H1 (cell line): ENCODE results near the gene TRIB2. TPM values are rescaled to one million over a fixed set of nuclear protein-coding genes. Genes with fewer than 3 reads are reported as not detected.

Source experiments
- CTCF ChIA-PET: fragments of 300-600 bp; sonication (Branson Sonifier 250); formaldehyde crosslinking; loops from one replicate; lab custom pipeline; 2021; ENCODE audit not compliant: partially characterized antibody; lab: Charles Lee
- POLR2A ChIA-PET: fragments of 300-600 bp; sonication (Branson Sonifier 250); formaldehyde crosslinking; loops from one replicate; lab custom pipeline; 2021; ENCODE audit warnings: inconsistent platforms; ENCODE audit not compliant: partially characterized antibody; lab: Charles Lee
- DNase-seq, 2 experiments: peaks; one replicate each; pipeline versions ENCODE4 v3.0.0 to v3.0.0-alpha.2; 2010 to 2022; ENCODE audit warnings: low spot score in 2 of 2, low read depth in 1 of 2, mixed read lengths in 1 of 2
- FAIRE-seq: peaks from 2 replicates; lab custom pipeline; 2011; peaks lifted over from hg19 to GRCh38; lab: Jason Lieb, UNC
- H2AFZ ChIP-seq: 2 replicates; pipeline ENCODE4 v1.8.1; 2012; ENCODE audit warnings: low read length, inconsistent platforms
- H2AK5ac ChIP-seq: 2 replicates; pipeline ENCODE4 v1.6.1; 2013; ENCODE audit warnings: low read depth, low read length
- H2BK120ac ChIP-seq: replicated peaks from 2 replicates; pipeline ENCODE3; 2013; ENCODE audit warnings: low read depth, low read length, inconsistent platforms
- H2BK12ac ChIP-seq: 2 replicates; pipeline ENCODE4 v1.6.1; 2013; ENCODE audit warnings: low read depth, low read length
- H2BK15ac ChIP-seq: 2 replicates; pipeline ENCODE4 v1.6.1; 2013; ENCODE audit warnings: low read length
- H2BK20ac ChIP-seq: 2 replicates; pipeline ENCODE4 v1.6.1; 2013; ENCODE audit warnings: low read length
- H2BK5ac ChIP-seq: 2 replicates; pipeline ENCODE4 v1.6.1; 2013; ENCODE audit warnings: low read depth, low read length
- H3K14ac ChIP-seq: 2 replicates; pipeline ENCODE4 v1.6.1; 2013; ENCODE audit warnings: inconsistent platforms; ENCODE audit not compliant: insufficient read length
- H3K18ac ChIP-seq: 2 replicates; pipeline ENCODE4 v1.6.1; 2013; ENCODE audit warnings: low read length; ENCODE audit errors: extremely low read depth
- H3K23ac ChIP-seq: 2 replicates; pipeline ENCODE4 v1.6.1; 2013; ENCODE audit warnings: inconsistent platforms; ENCODE audit not compliant: insufficient read length
- H3K23me2 ChIP-seq: 2 replicates; pipeline ENCODE4 v1.6.1; 2013; ENCODE audit warnings: low read depth, low read length
- H3K27ac ChIP-seq: 2 replicates; pipeline ENCODE4 v1.6.1; 2011; ENCODE audit warnings: low read depth, low read length, inconsistent platforms
- H3K27me3 ChIP-seq, 4 experiments: replicated peaks in 1 of 4; 1 replicate in 1 of 4; 2 replicates in 3 of 4; pipeline versions ENCODE4 v1.6.1 to v1.8.1; 2011 to 2013; ENCODE audit warnings: low read length in 3 of 4, mild to moderate bottlenecking in 3 of 4, inconsistent platforms in 2 of 4, mixed read lengths in 2 of 4, moderate library complexity in 1 of 4; ENCODE audit not compliant: control insufficient read depth in 3 of 4, insufficient read depth in 3 of 4; ENCODE audit errors: extremely low read depth in 1 of 4
- H3K36me3 ChIP-seq, 4 experiments: 2 replicates each; pipeline versions ENCODE4 v1.6.1 to v1.8.1; 2011 to 2013; ENCODE audit warnings: mild to moderate bottlenecking in 4 of 4, low read length in 3 of 4, moderate library complexity in 2 of 4, control low read depth in 1 of 4, inconsistent platforms in 1 of 4; ENCODE audit not compliant: insufficient read depth in 4 of 4, control insufficient read depth in 2 of 4
- H3K4ac ChIP-seq: replicated peaks from 2 replicates; pipeline ENCODE3; 2013; ENCODE audit warnings: low read length, low read depth, mixed read lengths, inconsistent platforms; ENCODE audit not compliant: insufficient read length
- H3K4me1 ChIP-seq, 4 experiments: replicated peaks in 1 of 4; 1 replicate in 1 of 4; 2 replicates in 3 of 4; pipeline versions ENCODE4 v1.6.1 to v1.8.1; 2011 to 2013; ENCODE audit warnings: low read length in 3 of 4, inconsistent platforms in 2 of 4, mixed read lengths in 1 of 4; ENCODE audit not compliant: insufficient read depth in 4 of 4, control insufficient read depth in 3 of 4
- H3K4me2 ChIP-seq, 2 experiments: 2 replicates each; pipeline versions ENCODE4 v1.6.1 to v1.8.1; 2011 to 2013; ENCODE audit warnings: low read depth in 2 of 2, low read length in 2 of 2, control low read depth in 1 of 2, inconsistent platforms in 1 of 2, mild to moderate bottlenecking in 1 of 2; ENCODE audit not compliant: insufficient read depth in 1 of 2
- H3K4me3 ChIP-seq, 4 experiments: fragments of 200-600, 300-600 bp in 1 of 4; sonication (generic), shearing (Covaris generic), sonication (Bioruptor Twin) in 1 of 4; 2 replicates each; pipeline versions ENCODE4 v1.5.1 to v1.8.1; 2011 to 2016; ENCODE audit warnings: low read length in 4 of 4, low read depth in 3 of 4, control low read depth in 2 of 4, inconsistent platforms in 2 of 4, mild to moderate bottlenecking in 2 of 4, mixed read lengths in 1 of 4, moderate library complexity in 1 of 4; ENCODE audit not compliant: insufficient read depth in 2 of 4; ENCODE audit errors: extremely low read depth in 1 of 4
- H3K56ac ChIP-seq: replicated peaks from 2 replicates; pipeline ENCODE3; 2013; ENCODE audit warnings: low read depth, mild to moderate bottlenecking, mixed read lengths, low read length, inconsistent platforms; ENCODE audit not compliant: insufficient read length
- H3K79me1 ChIP-seq: 2 replicates; pipeline ENCODE4 v1.6.1; 2013; ENCODE audit warnings: low read depth, low read length, control low read depth
- H3K79me2 ChIP-seq, 2 experiments: 2 replicates each; pipeline versions ENCODE4 v1.6.1 to v1.8.1; 2012 to 2013; ENCODE audit warnings: low read length in 2 of 2, mild to moderate bottlenecking in 2 of 2, inconsistent platforms in 1 of 2; ENCODE audit not compliant: insufficient read depth in 2 of 2, control insufficient read depth in 1 of 2
- H3K9ac ChIP-seq, 4 experiments: replicated peaks in 1 of 4; 1 replicate in 1 of 4; 2 replicates in 3 of 4; pipeline versions ENCODE4 v1.6.1 to v1.8.1; 2011 to 2013; ENCODE audit warnings: low read depth in 3 of 4, low read length in 3 of 4, control low read depth in 2 of 4, mild to moderate bottlenecking in 2 of 4, moderate library complexity in 2 of 4, inconsistent platforms in 1 of 4; ENCODE audit errors: extremely low read depth in 1 of 4
- H3K9me3 ChIP-seq, 2 experiments: 2 replicates each; pipeline versions ENCODE4 v1.6.1 to v1.8.1; 2012 to 2013; ENCODE audit warnings: mild to moderate bottlenecking in 2 of 2, moderate library complexity in 2 of 2, control low read depth in 1 of 2, inconsistent platforms in 1 of 2, low read depth in 1 of 2, low read length in 1 of 2, mixed read lengths in 1 of 2; ENCODE audit not compliant: insufficient read depth in 2 of 2
- H4K20me1 ChIP-seq, 2 experiments: replicated peaks in 1 of 2; 2 replicates each; pipeline versions ENCODE3 to v1.8.1; 2011 to 2013; ENCODE audit warnings: inconsistent platforms in 2 of 2, low read length in 2 of 2, mild to moderate bottlenecking in 1 of 2; ENCODE audit not compliant: insufficient read depth in 2 of 2, control insufficient read depth in 1 of 2
- H4K5ac ChIP-seq: 2 replicates; pipeline ENCODE4 v1.6.1; 2013; ENCODE audit warnings: low read length, low read depth, mixed read lengths, inconsistent platforms; ENCODE audit not compliant: insufficient read length
- H4K8ac ChIP-seq: 2 replicates; pipeline ENCODE4 v1.8.0; 2013; ENCODE audit warnings: mild to moderate bottlenecking, moderate library complexity, low read length, inconsistent platforms; ENCODE audit not compliant: insufficient read depth; ENCODE audit errors: extremely low read depth
- H4K91ac ChIP-seq: replicated peaks from 2 replicates; pipeline ENCODE3; 2013; ENCODE audit warnings: low read length, mixed read lengths, inconsistent platforms; ENCODE audit not compliant: insufficient read length
- ASH2L ChIP-seq: fragments of 200-600, 300-600 bp; sonication (generic); IDR thresholded peaks from one replicate; pipeline ENCODE4 v1.7.1; 2017; ENCODE audit warnings: low read length
- BACH1 ChIP-seq: IDR thresholded peaks from 2 replicates; pipeline ENCODE4 v1.6.1; 2012; ENCODE audit warnings: low read length, improper control_type of control experiment
- BRCA1 ChIP-seq: IDR thresholded peaks from 2 replicates; pipeline ENCODE4 v1.6.1; 2012; ENCODE audit warnings: low read depth, low read length, improper control_type of control experiment
- CHD2 ChIP-seq: IDR thresholded peaks from 2 replicates; pipeline ENCODE4 v1.6.1; 2012; ENCODE audit warnings: low read length, improper control_type of control experiment
- KDM1A ChIP-seq: fragments of 200-600, 300-600 bp; sonication (generic); IDR thresholded peaks from 2 replicates; pipeline ENCODE4 v1.7.1; 2016; ENCODE audit warnings: mild to moderate bottlenecking, low read length, borderline replicate concordance
- KDM5A ChIP-seq: fragments of 200-600 bp; IDR thresholded peaks from 2 replicates; pipeline ENCODE4 v1.7.1; 2012; ENCODE audit warnings: mild to moderate bottlenecking, low read length, inconsistent platforms, mixed read lengths
- NRF1 ChIP-seq: IDR thresholded peaks from 2 replicates; pipeline ENCODE4 v1.6.1; 2011; ENCODE audit warnings: mild to moderate bottlenecking, low read depth, low read length, improper control_type of control experiment
- POLR2A ChIP-seq, 2 experiments: IDR thresholded peaks; 1 replicate in 1 of 2; 2 replicates in 1 of 2; pipeline ENCODE4 v1.6.1; 2011; ENCODE audit warnings: low read depth in 2 of 2, low read length in 2 of 2, mild to moderate bottlenecking in 2 of 2; ENCODE audit errors: control extremely low read depth in 1 of 2
- SAP30 ChIP-seq: fragments of 300-600 bp; sonication (generic); IDR thresholded peaks from 2 replicates; pipeline ENCODE4 v1.7.1; 2012; ENCODE audit warnings: low read length, moderate library complexity, mild to moderate bottlenecking, inconsistent platforms; ENCODE audit not compliant: insufficient read depth, insufficient replicate concordance
- SP2 ChIP-seq: IDR thresholded peaks from 2 replicates; pipeline ENCODE4 v1.6.1; 2012; ENCODE audit warnings: mild to moderate bottlenecking, low read length, inconsistent platforms
- TEAD4 ChIP-seq: IDR thresholded peaks from 2 replicates; pipeline ENCODE4 v1.6.1; 2012; ENCODE audit warnings: low read depth, low read length, inconsistent platforms, mixed read lengths
- WGBS, 2 experiments: shearing (Covaris generic) in 1 of 2; methylation state at CpG; one replicate each; pipeline versions ENCODE4 v1.1.6 to v1.1.7; 2013 to 2015; ENCODE audit warnings: low lambda C conversion rate in 2 of 2, mixed read lengths in 2 of 2, inconsistent platforms in 1 of 2, low coverage in 1 of 2, missing lambda C conversion rate in 1 of 2; ENCODE audit not compliant: insufficient replicate concordance in 2 of 2, insufficient coverage in 1 of 2, insufficient read length in 1 of 2; ENCODE audit errors: extremely low coverage in 1 of 2, missing lambda C conversion rate in 1 of 2; 5-methylcytosine and 5-hydroxymethylcytosine counted together
- polyA plus RNA-seq, 7 experiments: library from polyadenylated mRNA; depleted of rRNA in 3 of 7; stranded (reverse) in 5 of 7; unstranded in 2 of 7; fragments of >200 nt in 5 of 7; fragments of 200-250 nt in 2 of 7; gene quantifications; 1 replicate in 5 of 7; 2 replicates in 1 of 7; 4 replicates in 1 of 7; pipeline versions ENCODE4 v1.2.1 to v1.2.3, GENCODE V29; 2011 to 2013; ENCODE audit warnings: missing spikeins in 2 of 7, mixed read lengths in 2 of 7
- total RNA-seq: library from RNA; stranded (reverse); fragmentation: NEBNext Ultra II Directional; extraction: Animal tissue kit (Norgen Biotek cat#: 25700); gene quantifications from 2 replicates; pipeline ENCODE4 v1.2.1, GENCODE V29; 2021
- TF ChIP-seq, protein P1 (sequence below): IDR thresholded peaks from 2 replicates; pipeline ENCODE4 v1.6.1; 2012; ENCODE audit warnings: inconsistent platforms
- TF ChIP-seq, protein P2 (sequence below): IDR thresholded peaks from 2 replicates; pipeline ENCODE4 v1.6.1; 2011; ENCODE audit warnings: low read length, improper control_type of control experiment

The TRIB2 gene
- total and polyA plus RNA-seq, 2 of the 8 experiments (the other 6 are each of a cell fraction or from before 2014, with no cell fraction given), result 40.8 to 57.0 TPM

DNA sequence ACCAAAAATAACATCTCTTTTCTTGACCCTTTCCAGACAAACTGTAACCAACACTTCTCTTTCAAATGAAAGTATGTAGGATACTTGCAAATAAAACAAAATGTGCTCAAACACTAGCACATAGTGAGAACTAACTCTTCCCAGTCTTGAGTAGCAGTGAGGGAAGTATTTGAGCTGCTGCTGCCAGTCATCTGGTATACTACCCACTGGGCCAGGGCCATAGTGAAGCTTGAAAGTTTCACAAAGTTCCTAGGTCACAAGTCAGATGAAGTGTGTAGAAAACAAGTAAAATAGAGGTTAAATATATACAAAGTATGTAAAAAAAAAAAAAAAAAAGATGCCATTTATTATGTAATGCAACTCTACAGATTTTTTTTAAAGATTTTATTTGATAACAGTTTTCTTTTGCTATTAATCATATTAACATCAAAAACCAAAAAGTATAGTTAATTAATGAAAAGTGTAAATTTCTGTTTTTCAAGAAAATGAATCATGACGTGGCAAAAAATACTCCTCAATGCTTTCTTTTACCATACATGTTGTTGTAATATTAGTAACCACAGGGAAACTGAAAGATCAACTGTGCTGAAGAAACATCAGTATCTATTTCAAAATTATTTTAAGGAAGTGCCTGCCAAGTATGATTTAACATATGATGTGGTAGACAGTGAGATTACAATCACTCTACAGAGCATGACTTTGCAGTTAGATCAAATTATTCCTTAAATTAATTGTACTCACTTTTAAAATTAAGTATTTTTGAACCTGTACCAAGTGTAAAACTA lies 21.6 kb upstream of the TRIB2 start:
- Histone ChIP-seq H2BK5ac (no peak overlapping the region), H3K23me2 (no peaks in the 10 kb centered on the region), H3K79me1 (no peaks in the 10 kb centered on the region), H3K9me3 (peaks cover 3 to 11% of the 10 kb centered on the region in 2 experiments), H2BK15ac (no peak overlapping the region), H4K8ac (no peak overlapping the region), H2BK12ac (no peak overlapping the region)
- WGBS, 2 experiments, result 91% methylated on average over 1 of the region's 1 CpG; no CpG with 5 or more reads in 1 of the 2 experiments
- TF ChIP-seq ASH2L, result no peak
- no peak for TF ChIP-seq BACH1
- no peak for TF ChIP-seq POLR2A (IDR thresholded peaks at IDR 0.05; ENCODE audit: control extremely low read depth in 1 of 2, low read depth in 2 of 2, low read length in 2 of 2)
- TF ChIP-seq KDM1A, result no peak
- TF ChIP-seq TEAD4, result no peak
- TF ChIP-seq, protein P1, sequence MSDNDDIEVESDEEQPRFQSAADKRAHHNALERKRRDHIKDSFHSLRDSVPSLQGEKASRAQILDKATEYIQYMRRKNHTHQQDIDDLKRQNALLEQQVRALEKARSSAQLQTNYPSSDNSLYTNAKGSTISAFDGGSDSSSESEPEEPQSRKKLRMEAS, result no peak
- TF ChIP-seq SP2, result no peak
- no peak for TF ChIP-seq SAP30
- TF ChIP-seq NRF1, result no peak
- TF ChIP-seq, protein P2, sequence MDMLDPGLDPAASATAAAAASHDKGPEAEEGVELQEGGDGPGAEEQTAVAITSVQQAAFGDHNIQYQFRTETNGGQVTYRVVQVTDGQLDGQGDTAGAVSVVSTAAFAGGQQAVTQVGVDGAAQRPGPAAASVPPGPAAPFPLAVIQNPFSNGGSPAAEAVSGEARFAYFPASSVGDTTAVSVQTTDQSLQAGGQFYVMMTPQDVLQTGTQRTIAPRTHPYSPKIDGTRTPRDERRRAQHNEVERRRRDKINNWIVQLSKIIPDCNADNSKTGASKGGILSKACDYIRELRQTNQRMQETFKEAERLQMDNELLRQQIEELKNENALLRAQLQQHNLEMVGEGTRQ, result no peak
- no peak for TF ChIP-seq KDM5A
- TF ChIP-seq BRCA1, result no peak
- no peak for TF ChIP-seq CHD2
- TF ChIP-seq, all 59 proteins: peak for 0
- Histone ChIP-seq H3K14ac (no peak overlapping the region), H4K20me1 (no peaks in the 10 kb centered on the region), H3K36me3 (no peaks in the 10 kb centered on the region), H2BK20ac (no peak overlapping the region), H3K4ac (no peak overlapping the region), H2BK120ac (no peak overlapping the region), H2AFZ (no peak overlapping the region), H3K79me2 (no peaks in the 10 kb centered on the region), H3K4me2 (no peak overlapping the region), H3K56ac (no peak overlapping the region), H3K4me1 (no peaks in the 10 kb centered on the region), H3K9ac (no peak overlapping the region), H3K27me3 (no peaks in the 10 kb centered on the region), H3K27ac (no peak overlapping the region), H2AK5ac (no peak overlapping the region), H4K5ac (no peak overlapping the region), H3K18ac (no peak overlapping the region), H4K91ac (no peak overlapping the region), H3K23ac (no peak overlapping the region), H3K4me3 (no peak overlapping the region)
- POLR2A ChIA-PET, result no interaction called here
- FAIRE-seq (no peak), DNase-seq (no peak)
- CTCF ChIA-PET, result no interaction called here
